Measurements from ENCODE around the gene SEMA4A. TPM values are rescaled to one million over a fixed set of nuclear protein-coding genes. Genes with fewer than 3 reads are reported as not detected.

SEMA4A gene
- total and polyA plus RNA-seq, 2 of the 8 experiments (the other 6 are each of a cell fraction or from before 2014, with no cell fraction given), result 7.3 to 10.6 TPM

DNA sequence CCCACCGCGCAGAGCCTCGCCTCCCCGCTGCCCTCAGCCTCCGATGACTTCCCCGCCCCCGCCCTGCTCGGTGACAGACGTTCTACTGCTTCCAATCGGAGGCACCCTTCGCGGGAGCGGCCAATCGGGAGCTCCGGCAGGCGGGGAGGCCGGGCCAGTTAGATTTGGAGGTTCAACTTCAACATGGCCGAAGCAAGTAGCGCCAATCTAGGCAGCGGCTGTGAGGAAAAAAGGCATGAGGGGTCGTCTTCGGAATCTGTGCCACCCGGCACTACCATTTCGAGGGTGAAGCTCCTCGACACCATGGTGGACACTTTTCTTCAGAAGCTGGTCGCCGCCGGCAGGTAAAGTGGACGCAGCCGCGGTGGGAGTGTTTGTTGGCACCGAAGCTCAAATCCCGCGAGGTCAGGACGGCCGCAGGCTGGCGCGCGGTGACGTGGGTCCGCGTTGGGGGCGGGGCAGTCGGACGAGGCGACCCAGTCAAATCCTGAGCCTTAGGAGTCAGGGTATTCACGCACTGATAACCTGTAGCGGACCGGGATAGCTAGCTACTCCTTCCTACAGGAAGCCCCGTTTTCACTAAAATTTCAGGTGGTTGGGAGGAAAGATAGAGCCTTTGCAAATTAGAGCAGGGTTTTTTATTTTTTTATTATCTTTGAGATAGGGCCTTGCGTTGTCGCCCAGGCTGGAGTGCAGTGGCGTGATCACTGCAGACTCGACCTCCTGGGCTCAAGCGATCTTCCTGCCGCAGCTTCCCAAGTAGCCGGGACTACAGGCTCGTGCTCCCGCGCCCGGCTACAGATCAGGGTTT lies 59.7 kb downstream of the SEMA4A start, which contains the start of gene PMF1:
Gene PMF1 (plus strand): TSS at position 175 of the 811 bp plus-strand sequence. CDS start 9 bp downstream, at position 184.
- DNase-seq (ENCODE audit: low read depth in 1 of 2, low spot score in 2 of 2), result peak; percentile 87 to 97
- Histone ChIP-seq H3K79me2 (ENCODE audit: control insufficient read depth in 1 of 2, insufficient read depth in 2 of 2, low read length in 2 of 2) (peaks cover 7 to 22% of the 10 kb centered on the region in 2 experiments), H4K91ac (replicated peaks; ENCODE audit: insufficient read length, low read length) (peak within 1 kb of the TSS; percentile 99), H3K79me1 (ENCODE audit: low read depth, low read length) (peaks cover 4% of the 10 kb centered on the region), H3K56ac (replicated peaks; ENCODE audit: insufficient read length, low read depth, low read length) (peak within 1 kb of the TSS; percentile 91), H3K14ac (ENCODE audit: insufficient read length) (no peak within 1 kb of the TSS), H3K4me3 (ENCODE audit: extremely low read depth in 1 of 4, insufficient read depth in 2 of 4, low read depth in 3 of 4, low read length in 4 of 4) (peak within 1 kb of the TSS; percentile 53 to 97 (median 92)), H3K27ac (ENCODE audit: low read depth, low read length) (peak within 1 kb of the TSS; percentile 100), H3K4me2 (ENCODE audit: insufficient read depth in 1 of 2, low read depth in 2 of 2, low read length in 2 of 2) (peak within 1 kb of the TSS; percentile 63 to 86), H2BK12ac (ENCODE audit: low read depth, low read length) (peak within 1 kb of the TSS; percentile 35; the same call in 1 of the 2 replicates), H3K9ac (replicated peaks in 1 of 4; ENCODE audit: extremely low read depth in 1 of 4, low read depth in 3 of 4, low read length in 3 of 4) (peak within 1 kb of the TSS; percentile 97 to 100 (median 100)), H3K23me2 (ENCODE audit: low read depth, low read length) (0 out of 2 replicates have a peak, but pooled peaks cover 3% of the 10 kb centered on the region), H2BK120ac (replicated peaks; ENCODE audit: low read depth, low read length) (no peak within 1 kb of the TSS), H2AK5ac (ENCODE audit: low read depth, low read length) (no peak within 1 kb of the TSS), H3K9me3 (ENCODE audit: insufficient read depth in 2 of 2, low read depth in 1 of 2, low read length in 1 of 2) (no peaks in the 10 kb centered on the region; a peak in 1 of 4 replicates), H4K5ac (ENCODE audit: insufficient read length, low read depth, low read length) (peak within 1 kb of the TSS; percentile 100), H2BK20ac (ENCODE audit: low read length) (0 out of 2 replicates have a peak within 1 kb of the TSS, but pooled peaks have one; percentile 48), H2BK15ac (ENCODE audit: low read length) (peak within 1 kb of the TSS; percentile 88; the same call in 1 of the 2 replicates), H2BK5ac (ENCODE audit: low read depth, low read length) (peak within 1 kb of the TSS; percentile 93), H2AFZ (ENCODE audit: low read length) (peak within 1 kb of the TSS; percentile 98; the same call in 1 of the 2 replicates), H3K18ac (ENCODE audit: extremely low read depth, low read length) (peak within 1 kb of the TSS; percentile 99), H4K20me1 (replicated peaks in 1 of 2; ENCODE audit: control insufficient read depth in 1 of 2, insufficient read depth in 2 of 2, low read length in 2 of 2) (no peaks in the 10 kb centered on the region), H4K8ac (ENCODE audit: extremely low read depth, insufficient read depth, low read length) (peak within 1 kb of the TSS; percentile 100), H3K4me1 (replicated peaks in 1 of 4; ENCODE audit: control insufficient read depth in 3 of 4, insufficient read depth in 4 of 4, low read length in 3 of 4) (peaks cover 0 to 5% (median 3%) of the 10 kb centered on the region in 4 experiments; a peak in 5 of 7 replicates), H3K36me3 (ENCODE audit: control insufficient read depth in 2 of 4, insufficient read depth in 4 of 4, low read length in 3 of 4) (peaks cover 3 to 28% (median 5%) of the 10 kb centered on the region in 4 experiments; a peak in 6 of 8 replicates), H3K27me3 (replicated peaks in 1 of 4; ENCODE audit: control insufficient read depth in 3 of 4, extremely low read depth in 1 of 4, insufficient read depth in 3 of 4, low read length in 3 of 4) (no peaks in the 10 kb centered on the region), H3K23ac (ENCODE audit: insufficient read length) (no peak within 1 kb of the TSS), H3K4ac (replicated peaks; ENCODE audit: insufficient read length, low read depth, low read length) (peak within 1 kb of the TSS; percentile 55)
- FAIRE-seq, result no peak
- WGBS, 2 experiments (ENCODE audit: extremely low coverage in 1 of 2, insufficient coverage in 1 of 2, insufficient read length in 1 of 2, insufficient replicate concordance in 2 of 2, low coverage in 1 of 2, low lambda C conversion rate in 2 of 2, missing lambda C conversion rate in 1 of 2), result 1% methylated on average over 61 of the region's 61 CpGs; no CpG with 5 or more reads in 1 of the 2 experiments
- ChIA-PET CTCF (ENCODE audit: partially characterized antibody) (interaction anchor here (0.6 to 4.5 kb wide), 21 partner anchors 9 to 118 kb away, joined by 3 to 34 read pairs (median 3); partner anchors contain the start of gene SLC25A44), POLR2A (ENCODE audit: partially characterized antibody) (interaction anchor here (0.6 to 6.5 kb wide), 51 partner anchors 11 to 1102 kb away, joined by 3 to 77 read pairs (median 5); partner anchors contain the start of genes ARHGEF2, BGLAP, CCT3 and LMNA)
- TF ChIP-seq CHD2 (IDR thresholded peaks at IDR 0.05; ENCODE audit: low read length) (peak; percentile 94), POLR2A (IDR thresholded peaks at IDR 0.05; ENCODE audit: control extremely low read depth in 1 of 2, low read depth in 2 of 2, low read length in 2 of 2) (peak; percentile 97), CREB1 (IDR thresholded peaks at IDR 0.05) (peak; percentile 93), SP1 (IDR thresholded peaks at IDR 0.05; ENCODE audit: low read depth, low read length) (peak; percentile 94), E2F6 (IDR thresholded peaks at IDR 0.05) (no peak; the same call in 1 of the 2 replicates), KDM5A (IDR thresholded peaks at IDR 0.05; ENCODE audit: low read length) (peak; percentile 59; the same call in 1 of the 2 replicates), ATF2 (IDR thresholded peaks at IDR 0.05; ENCODE audit: low read length) (peak; percentile 84), MAFK (IDR thresholded peaks at IDR 0.05; ENCODE audit: low read depth, low read length) (no peak)
- TF ChIP-seq, protein P1, sequence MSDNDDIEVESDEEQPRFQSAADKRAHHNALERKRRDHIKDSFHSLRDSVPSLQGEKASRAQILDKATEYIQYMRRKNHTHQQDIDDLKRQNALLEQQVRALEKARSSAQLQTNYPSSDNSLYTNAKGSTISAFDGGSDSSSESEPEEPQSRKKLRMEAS (IDR thresholded peaks at IDR 0.05), result peak; percentile 51
